SU-DHL-6 (cell line): ENCODE data around the gene ZNF770.

Source experiments
- EZH2phosphoT487 ChIP-seq: fragments of 200-600 bp; sonication (generic), shearing (Covaris generic); conservative IDR thresholded peaks from 2 replicates; pipeline ENCODE4 v1.6.1; 2018; ENCODE audit warnings: mild to moderate bottlenecking, antibody characterized with exemption, low read length, moderate library complexity, mixed read lengths
- TF ChIP-seq, protein P1 (sequence below): fragments of 200-600 bp; sonication (generic); IDR thresholded peaks from one replicate; pipeline ENCODE4 v1.5.1; 2017; ENCODE audit warnings: antibody characterized with exemption, mild to moderate bottlenecking, low read length, moderate library complexity; ENCODE audit not compliant: insufficient read depth, poor library complexity, severe bottlenecking

DNA sequence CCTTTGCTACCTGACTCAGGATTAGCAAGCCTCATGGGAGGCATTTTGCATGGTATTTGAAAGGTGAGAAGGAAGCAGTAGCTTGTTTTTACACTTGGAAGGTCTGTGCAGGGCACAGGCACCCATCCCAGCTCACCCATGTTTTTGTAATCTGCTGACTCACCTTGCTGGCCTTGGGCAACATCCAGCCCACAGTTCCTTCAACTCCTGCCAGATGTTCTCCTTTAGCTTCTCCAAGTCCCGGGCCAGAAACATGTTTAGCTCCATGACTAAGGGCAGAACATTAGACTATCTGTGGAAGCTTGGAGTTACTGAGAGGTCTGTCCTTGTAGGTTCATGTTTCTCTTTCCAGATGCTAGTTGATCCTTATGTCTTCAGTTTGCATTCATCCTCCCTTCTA is 12.4 kb upstream of the ZNF770 start:
- TF ChIP-seq, protein P1, sequence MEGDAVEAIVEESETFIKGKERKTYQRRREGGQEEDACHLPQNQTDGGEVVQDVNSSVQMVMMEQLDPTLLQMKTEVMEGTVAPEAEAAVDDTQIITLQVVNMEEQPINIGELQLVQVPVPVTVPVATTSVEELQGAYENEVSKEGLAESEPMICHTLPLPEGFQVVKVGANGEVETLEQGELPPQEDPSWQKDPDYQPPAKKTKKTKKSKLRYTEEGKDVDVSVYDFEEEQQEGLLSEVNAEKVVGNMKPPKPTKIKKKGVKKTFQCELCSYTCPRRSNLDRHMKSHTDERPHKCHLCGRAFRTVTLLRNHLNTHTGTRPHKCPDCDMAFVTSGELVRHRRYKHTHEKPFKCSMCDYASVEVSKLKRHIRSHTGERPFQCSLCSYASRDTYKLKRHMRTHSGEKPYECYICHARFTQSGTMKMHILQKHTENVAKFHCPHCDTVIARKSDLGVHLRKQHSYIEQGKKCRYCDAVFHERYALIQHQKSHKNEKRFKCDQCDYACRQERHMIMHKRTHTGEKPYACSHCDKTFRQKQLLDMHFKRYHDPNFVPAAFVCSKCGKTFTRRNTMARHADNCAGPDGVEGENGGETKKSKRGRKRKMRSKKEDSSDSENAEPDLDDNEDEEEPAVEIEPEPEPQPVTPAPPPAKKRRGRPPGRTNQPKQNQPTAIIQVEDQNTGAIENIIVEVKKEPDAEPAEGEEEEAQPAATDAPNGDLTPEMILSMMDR = no peak
- TF ChIP-seq EZH2phosphoT487 = no peak
